ENCODE measurements around the gene TM2D3. TPM values are rescaled to one million over a fixed set of nuclear protein-coding genes. Genes with fewer than 3 reads are reported as not detected.

Gene TM2D3
- total and polyA plus RNA-seq, 2 experiments from 2014 or later = 26.2 to 36.6 TPM

GRCh38 chr15:101657171-101657570, 5.0 kb upstream of the TM2D3 start:
- Histone ChIP-seq H3F3A (replicated peaks; ENCODE audit: low read depth) (no peaks in the 10 kb centered on the region), H2AFZ (no peak overlapping the region), H3K4me1 (ENCODE audit: insufficient read depth) (no peaks in the 10 kb centered on the region), H3K9me2 (ENCODE audit: insufficient read depth) (no peaks in the 10 kb centered on the region), H3K4me3 (no peak overlapping the region), H3K27ac (ENCODE audit: low read depth) (no peak overlapping the region), H3K4me2 (no peak overlapping the region), H3K36me3 (ENCODE audit: insufficient read depth) (no peaks in the 10 kb centered on the region), H3K79me2 (replicated peaks; ENCODE audit: insufficient read depth) (no peaks in the 10 kb centered on the region), H4K20me1 (replicated peaks; ENCODE audit: insufficient read depth) (no peaks in the 10 kb centered on the region; the same call in 1 of the 2 replicates), H3K27me3 (ENCODE audit: insufficient read depth) (peaks cover 9% of the 10 kb centered on the region; the same call in 1 of the 2 replicates)
- H3K27me3 Mint-ChIP-seq (ENCODE audit: insufficient read depth, low read depth, poor library complexity) = peaks cover 4% of the 10 kb centered on the region
- TF ChIP-seq STAT1 (IDR thresholded peaks at IDR 0.05; ENCODE audit: unreplicated experiment) (no peak), CREB1 (CRISPR knock-in tag; IDR thresholded peaks at IDR 0.05; ENCODE audit: low read depth) (no peak), ZNF331 (CRISPR knock-in tag; IDR thresholded peaks at IDR 0.05; ENCODE audit: low read depth) (no peak), EZH2 (IDR thresholded peaks at IDR 0.05; ENCODE audit: low read depth, unreplicated experiment) (no peak), ZNF114 (CRISPR knock-in tag; IDR thresholded peaks at IDR 0.05) (no peak), EZH2phosphoT487 (IDR thresholded peaks at IDR 0.05; ENCODE audit: unreplicated experiment) (no peak), CTCF (conservative IDR thresholded peaks at IDR 0.05; ENCODE audit: low read depth in 2 of 2) (no peak), NANOG (IDR thresholded peaks at IDR 0.05; ENCODE audit: borderline replicate concordance) (no peak), JUNB (IDR thresholded peaks at IDR 0.05; ENCODE audit: unreplicated experiment) (no peak), POLR2AphosphoS5 (IDR thresholded peaks at IDR 0.05; ENCODE audit: low read depth) (no peak)
- TF ChIP-seq, protein P1, sequence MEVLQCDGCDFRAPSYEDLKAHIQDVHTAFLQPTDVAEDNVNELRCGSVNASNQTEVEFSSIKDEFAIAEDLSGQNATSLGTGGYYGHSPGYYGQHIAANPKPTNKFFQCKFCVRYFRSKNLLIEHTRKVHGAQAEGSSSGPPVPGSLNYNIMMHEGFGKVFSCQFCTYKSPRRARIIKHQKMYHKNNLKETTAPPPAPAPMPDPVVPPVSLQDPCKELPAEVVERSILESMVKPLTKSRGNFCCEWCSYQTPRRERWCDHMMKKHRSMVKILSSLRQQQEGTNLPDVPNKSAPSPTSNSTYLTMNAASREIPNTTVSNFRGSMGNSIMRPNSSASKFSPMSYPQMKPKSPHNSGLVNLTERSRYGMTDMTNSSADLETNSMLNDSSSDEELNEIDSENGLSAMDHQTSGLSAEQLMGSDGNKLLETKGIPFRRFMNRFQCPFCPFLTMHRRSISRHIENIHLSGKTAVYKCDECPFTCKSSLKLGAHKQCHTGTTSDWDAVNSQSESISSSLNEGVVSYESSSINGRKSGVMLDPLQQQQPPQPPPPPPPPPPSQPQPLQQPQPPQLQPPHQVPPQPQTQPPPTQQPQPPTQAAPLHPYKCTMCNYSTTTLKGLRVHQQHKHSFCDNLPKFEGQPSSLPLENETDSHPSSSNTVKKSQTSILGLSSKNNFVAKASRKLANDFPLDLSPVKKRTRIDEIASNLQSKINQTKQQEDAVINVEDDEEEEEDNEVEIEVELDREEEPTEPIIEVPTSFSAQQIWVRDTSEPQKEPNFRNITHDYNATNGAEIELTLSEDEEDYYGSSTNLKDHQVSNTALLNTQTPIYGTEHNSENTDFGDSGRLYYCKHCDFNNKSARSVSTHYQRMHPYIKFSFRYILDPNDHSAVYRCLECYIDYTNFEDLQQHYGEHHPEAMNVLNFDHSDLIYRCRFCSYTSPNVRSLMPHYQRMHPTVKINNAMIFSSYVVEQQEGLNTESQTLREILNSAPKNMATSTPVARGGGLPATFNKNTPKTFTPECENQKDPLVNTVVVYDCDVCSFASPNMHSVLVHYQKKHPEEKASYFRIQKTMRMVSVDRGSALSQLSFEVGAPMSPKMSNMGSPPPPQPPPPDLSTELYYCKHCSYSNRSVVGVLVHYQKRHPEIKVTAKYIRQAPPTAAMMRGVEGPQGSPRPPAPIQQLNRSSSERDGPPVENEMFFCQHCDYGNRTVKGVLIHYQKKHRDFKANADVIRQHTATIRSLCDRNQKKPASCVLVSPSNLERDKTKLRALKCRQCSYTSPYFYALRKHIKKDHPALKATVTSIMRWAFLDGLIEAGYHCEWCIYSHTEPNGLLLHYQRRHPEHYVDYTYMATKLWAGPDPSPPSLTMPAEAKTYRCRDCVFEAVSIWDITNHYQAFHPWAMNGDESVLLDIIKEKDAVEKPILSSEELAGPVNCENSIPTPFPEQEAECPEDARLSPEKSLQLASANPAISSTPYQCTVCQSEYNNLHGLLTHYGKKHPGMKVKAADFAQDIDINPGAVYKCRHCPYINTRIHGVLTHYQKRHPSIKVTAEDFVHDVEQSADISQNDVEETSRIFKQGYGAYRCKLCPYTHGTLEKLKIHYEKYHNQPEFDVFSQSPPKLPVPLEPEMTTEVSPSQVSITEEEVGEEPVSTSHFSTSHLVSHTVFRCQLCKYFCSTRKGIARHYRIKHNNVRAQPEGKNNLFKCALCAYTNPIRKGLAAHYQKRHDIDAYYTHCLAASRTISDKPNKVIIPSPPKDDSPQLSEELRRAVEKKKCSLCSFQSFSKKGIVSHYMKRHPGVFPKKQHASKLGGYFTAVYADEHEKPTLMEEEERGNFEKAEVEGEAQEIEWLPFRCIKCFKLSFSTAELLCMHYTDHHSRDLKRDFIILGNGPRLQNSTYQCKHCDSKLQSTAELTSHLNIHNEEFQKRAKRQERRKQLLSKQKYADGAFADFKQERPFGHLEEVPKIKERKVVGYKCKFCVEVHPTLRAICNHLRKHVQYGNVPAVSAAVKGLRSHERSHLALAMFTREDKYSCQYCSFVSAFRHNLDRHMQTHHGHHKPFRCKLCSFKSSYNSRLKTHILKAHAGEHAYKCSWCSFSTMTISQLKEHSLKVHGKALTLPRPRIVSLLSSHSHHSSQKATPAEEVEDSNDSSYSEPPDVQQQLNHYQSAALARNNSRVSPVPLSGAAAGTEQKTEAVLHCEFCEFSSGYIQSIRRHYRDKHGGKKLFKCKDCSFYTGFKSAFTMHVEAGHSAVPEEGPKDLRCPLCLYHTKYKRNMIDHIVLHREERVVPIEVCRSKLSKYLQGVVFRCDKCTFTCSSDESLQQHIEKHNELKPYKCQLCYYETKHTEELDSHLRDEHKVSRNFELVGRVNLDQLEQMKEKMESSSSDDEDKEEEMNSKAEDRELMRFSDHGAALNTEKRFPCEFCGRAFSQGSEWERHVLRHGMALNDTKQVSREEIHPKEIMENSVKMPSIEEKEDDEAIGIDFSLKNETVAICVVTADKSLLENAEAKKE (CRISPR knock-in tag; IDR thresholded peaks at IDR 0.05) = no peak
- TF ChIP-seq, protein P2, sequence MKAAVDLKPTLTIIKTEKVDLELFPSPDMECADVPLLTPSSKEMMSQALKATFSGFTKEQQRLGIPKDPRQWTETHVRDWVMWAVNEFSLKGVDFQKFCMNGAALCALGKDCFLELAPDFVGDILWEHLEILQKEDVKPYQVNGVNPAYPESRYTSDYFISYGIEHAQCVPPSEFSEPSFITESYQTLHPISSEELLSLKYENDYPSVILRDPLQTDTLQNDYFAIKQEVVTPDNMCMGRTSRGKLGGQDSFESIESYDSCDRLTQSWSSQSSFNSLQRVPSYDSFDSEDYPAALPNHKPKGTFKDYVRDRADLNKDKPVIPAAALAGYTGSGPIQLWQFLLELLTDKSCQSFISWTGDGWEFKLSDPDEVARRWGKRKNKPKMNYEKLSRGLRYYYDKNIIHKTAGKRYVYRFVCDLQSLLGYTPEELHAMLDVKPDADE (IDR thresholded peaks at IDR 0.05) = no peak
- TF ChIP-seq, protein P3, sequence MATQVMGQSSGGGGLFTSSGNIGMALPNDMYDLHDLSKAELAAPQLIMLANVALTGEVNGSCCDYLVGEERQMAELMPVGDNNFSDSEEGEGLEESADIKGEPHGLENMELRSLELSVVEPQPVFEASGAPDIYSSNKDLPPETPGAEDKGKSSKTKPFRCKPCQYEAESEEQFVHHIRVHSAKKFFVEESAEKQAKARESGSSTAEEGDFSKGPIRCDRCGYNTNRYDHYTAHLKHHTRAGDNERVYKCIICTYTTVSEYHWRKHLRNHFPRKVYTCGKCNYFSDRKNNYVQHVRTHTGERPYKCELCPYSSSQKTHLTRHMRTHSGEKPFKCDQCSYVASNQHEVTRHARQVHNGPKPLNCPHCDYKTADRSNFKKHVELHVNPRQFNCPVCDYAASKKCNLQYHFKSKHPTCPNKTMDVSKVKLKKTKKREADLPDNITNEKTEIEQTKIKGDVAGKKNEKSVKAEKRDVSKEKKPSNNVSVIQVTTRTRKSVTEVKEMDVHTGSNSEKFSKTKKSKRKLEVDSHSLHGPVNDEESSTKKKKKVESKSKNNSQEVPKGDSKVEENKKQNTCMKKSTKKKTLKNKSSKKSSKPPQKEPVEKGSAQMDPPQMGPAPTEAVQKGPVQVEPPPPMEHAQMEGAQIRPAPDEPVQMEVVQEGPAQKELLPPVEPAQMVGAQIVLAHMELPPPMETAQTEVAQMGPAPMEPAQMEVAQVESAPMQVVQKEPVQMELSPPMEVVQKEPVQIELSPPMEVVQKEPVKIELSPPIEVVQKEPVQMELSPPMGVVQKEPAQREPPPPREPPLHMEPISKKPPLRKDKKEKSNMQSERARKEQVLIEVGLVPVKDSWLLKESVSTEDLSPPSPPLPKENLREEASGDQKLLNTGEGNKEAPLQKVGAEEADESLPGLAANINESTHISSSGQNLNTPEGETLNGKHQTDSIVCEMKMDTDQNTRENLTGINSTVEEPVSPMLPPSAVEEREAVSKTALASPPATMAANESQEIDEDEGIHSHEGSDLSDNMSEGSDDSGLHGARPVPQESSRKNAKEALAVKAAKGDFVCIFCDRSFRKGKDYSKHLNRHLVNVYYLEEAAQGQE (IDR thresholded peaks at IDR 0.05; ENCODE audit: unreplicated experiment) = no peak
- no peak overlapping the region for H3K27ac Mint-ChIP-seq
- peaks cover 4% of the 10 kb centered on the region; the same call in 2 of the 3 replicates for H3K4me1 Mint-ChIP-seq
- H3K9me3 Mint-ChIP-seq = peaks cover 20% of the 10 kb centered on the region; the same call in 2 of the 3 replicates
- no peak for DNase-seq (ENCODE audit: low spot score)
- H3K36me3 Mint-ChIP-seq (ENCODE audit: low read depth) = peaks cover 30% of the 10 kb centered on the region
- ATAC-seq = no peak
- no peak overlapping the region for H3K4me3 Mint-ChIP-seq

Measured in GM23338 (cell line).